HG03558 (cell line): ENCODE data around the gene VTI1B.
"Not testable (repeated sequence)": the region's sequence is repeated elsewhere in the genome, so short reads cannot be mapped to it uniquely, and the experiment has no call there.

Experiments used
- ATAC-seq: cut with Tn5 transposase; IDR thresholded peaks from one replicate; pipeline ENCODE4 v1.9.1; 2021; ENCODE audit warnings: moderate number of reproducible peaks; ENCODE audit not compliant: unreplicated experiment; ENCODE audit errors: extremely low read depth

VTI1B gene

GRCh38 chr14:67674480-67675218, at the start of gene VTI1B:
TSS of gene VTI1B (minus strand) at chr14:67674632. CDS start at chr14:67674489, 143 bp downstream.
- peak; percentile 69 for ATAC-seq

- ATAC-seq = no peak
These were observed 47.9 kb upstream of the VTI1B start for GRCh38 chr14:67722293-67722692.

- no peak for ATAC-seq
These were observed 47.4 kb upstream of the VTI1B start for GRCh38 chr14:67721875-67722274.

GRCh38 chr14:67719866-67720265, 45.4 kb upstream of the VTI1B start:
- ATAC-seq = no peak

GRCh38 chr14:67719385-67719784, 45.0 kb upstream of the VTI1B start:
- not testable (repeated sequence) for ATAC-seq

GRCh38 chr14:67718265-67718664, 43.8 kb upstream of the VTI1B start:
- no peak for ATAC-seq

- no peak for ATAC-seq
These were observed 42.6 kb upstream of the VTI1B start for GRCh38 chr14:67717048-67717447.

- ATAC-seq = no peak
These were observed 35.8 kb upstream of the VTI1B start for GRCh38 chr14:67710209-67710608.

GRCh38 chr14:67709796-67710195, 35.4 kb upstream of the VTI1B start:
- ATAC-seq = not testable (repeated sequence)

- not testable (repeated sequence) for ATAC-seq
These were observed 34.9 kb upstream of the VTI1B start for GRCh38 chr14:67709346-67709745.

- ATAC-seq = no peak
These were observed 30.8 kb upstream of the VTI1B start for GRCh38 chr14:67705211-67705610.

GRCh38 chr14:67704484-67705089, 30.2 kb upstream of the VTI1B start:
- ATAC-seq = no peak

- ATAC-seq = no peak
These were observed 29.6 kb upstream of the VTI1B start for GRCh38 chr14:67703997-67704396.

GRCh38 chr14:67701492-67701891, 27.1 kb upstream of the VTI1B start, which contains the start of gene RDH12:
TSS of gene RDH12 (plus strand) at chr14:67701886. CDS start at chr14:67722643, 20,757 bp downstream.
- not testable (repeated sequence) for ATAC-seq

GRCh38 chr14:67698179-67698578, 23.7 kb upstream of the VTI1B start:
- no peak for ATAC-seq

GRCh38 chr14:67697006-67697405, 22.6 kb upstream of the VTI1B start:
- no peak for ATAC-seq

GRCh38 chr14:67695394-67695949, 21.0 kb upstream of the VTI1B start, which contains the start of gene RDH11:
TSS of gene RDH11 (minus strand) at chr14:67695764. CDS start at chr14:67695703, 61 bp downstream.
- ATAC-seq = peak; percentile 53

GRCh38 chr14:67694791-67695393, 20.5 kb upstream of the VTI1B start:
- ATAC-seq = peak; percentile 59

GRCh38 chr14:67690011-67690410, 15.6 kb upstream of the VTI1B start:
- ATAC-seq = no peak

- no peak for ATAC-seq
These were observed 9.4 kb upstream of the VTI1B start for GRCh38 chr14:67683842-67684241.

GRCh38 chr14:67680941-67681340, 6.5 kb upstream of the VTI1B start:
- no peak for ATAC-seq
